Activated T-helper 1 cell treated with anti-CD3 and anti-CD28 coated beads, Interleukin-12 subunit alpha, Interleukin-12 subunit beta, Interleukin-2, Interleukin-4 antibody, amounts not matched to agents 30 ng/mL and 10 ng/mL and 1 ng/mL, durations not matched to agents 14 hours and 24 hours and 36 hours (primary cell): Measurements from ENCODE around the gene ATG5. TPM values are rescaled to one million over a fixed set of nuclear protein-coding genes. Genes with fewer than 3 reads are reported as not detected.

Experiments used
- DNase-seq: peaks from one replicate; pipeline ENCODE4 v3.0.0; 2021; ENCODE audit warnings: low spot score
- H3K27ac Mint-ChIP-seq: one replicate; pipeline ENCODE4 v1.8.0; 2021; ENCODE audit warnings: mild to moderate bottlenecking, mixed read lengths
- H3K27me3 Mint-ChIP-seq: one replicate; pipeline ENCODE4 v1.8.0; 2022; ENCODE audit warnings: mild to moderate bottlenecking, moderate library complexity, mixed read lengths; ENCODE audit not compliant: insufficient read depth
- H3K36me3 Mint-ChIP-seq: one replicate; pipeline ENCODE4 v1.8.0; 2021; ENCODE audit warnings: low read depth, mixed read lengths
- H3K4me1 Mint-ChIP-seq: one replicate; pipeline ENCODE4 v1.8.0; 2021; ENCODE audit warnings: low read depth, mixed read lengths
- H3K4me3 Mint-ChIP-seq: one replicate; pipeline ENCODE4 v1.8.0; 2021; ENCODE audit warnings: mild to moderate bottlenecking, moderate library complexity, mixed read lengths
- H3K9me3 Mint-ChIP-seq: one replicate; pipeline ENCODE4 v1.8.0; 2021; ENCODE audit warnings: mixed read lengths
- intact Hi-C: fragments of 100-400 bp; cut with micrococcal nuclease; formaldehyde crosslinking; loops from one replicate; pipeline ENCODE4 v1.15.1; 2024
- total RNA-seq: library from RNA; stranded (reverse); gene quantifications from 2 replicates; pipeline ENCODE4 v1.2.3, GENCODE V29; 2022

Gene ATG5
- total RNA-seq, 1 donor from 2014 or later: 36.7 TPM

- peaks cover 14% of the 10 kb centered on the region for H3K4me1 Mint-ChIP-seq
- intact Hi-C loops: loop anchor here (2.0 to 5.0 kb wide), 4 partner anchors 77 to 1213 kb away; no protein-coding TSS in a partner anchor
- no peaks in the 10 kb centered on the region for H3K9me3 Mint-ChIP-seq
- no peak overlapping the region for H3K4me3 Mint-ChIP-seq
- no peak for DNase-seq
- H3K27me3 Mint-ChIP-seq: no peaks in the 10 kb centered on the region
- no peak overlapping the region for H3K27ac Mint-ChIP-seq
- H3K36me3 Mint-ChIP-seq: peaks cover 8% of the 10 kb centered on the region
These were observed 25.4 kb downstream of the ATG5 start for GRCh38 chr6:106300020-106300780.

DNA sequence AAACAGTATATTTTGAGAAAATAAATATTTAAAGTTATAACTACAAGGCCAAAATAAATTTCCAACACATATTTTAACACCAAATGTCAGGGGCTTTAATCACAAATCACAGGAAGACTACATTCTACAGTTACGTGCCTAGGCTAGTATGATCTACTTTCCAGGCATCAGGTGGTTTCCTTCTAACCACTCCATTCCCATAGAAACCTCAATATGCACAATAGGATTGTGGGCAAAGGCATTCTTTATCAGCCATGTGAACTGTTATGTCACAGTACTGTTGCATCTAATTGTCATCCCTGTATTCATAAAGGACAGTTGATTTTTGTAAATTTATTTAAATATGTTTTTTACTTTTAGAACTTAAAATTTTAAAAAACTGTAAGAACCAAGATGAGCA is 32.4 kb downstream of the ATG5 start:
- intact Hi-C loops: no loop called here
- Mint-ChIP-seq H3K27me3 (no peaks in the 10 kb centered on the region), H3K36me3 (peaks cover 31% of the 10 kb centered on the region), H3K4me3 (no peak overlapping the region), H3K4me1 (peaks cover 6% of the 10 kb centered on the region), H3K27ac (no peak overlapping the region), H3K9me3 (peaks cover 7% of the 10 kb centered on the region)
- no peak for DNase-seq

GRCh38 chr6:106290954-106291353 is 34.6 kb downstream of the ATG5 start:
- intact Hi-C loops: no loop called here
- peaks cover 33% of the 10 kb centered on the region for H3K36me3 Mint-ChIP-seq
- H3K4me3 Mint-ChIP-seq: no peak overlapping the region

DNA sequence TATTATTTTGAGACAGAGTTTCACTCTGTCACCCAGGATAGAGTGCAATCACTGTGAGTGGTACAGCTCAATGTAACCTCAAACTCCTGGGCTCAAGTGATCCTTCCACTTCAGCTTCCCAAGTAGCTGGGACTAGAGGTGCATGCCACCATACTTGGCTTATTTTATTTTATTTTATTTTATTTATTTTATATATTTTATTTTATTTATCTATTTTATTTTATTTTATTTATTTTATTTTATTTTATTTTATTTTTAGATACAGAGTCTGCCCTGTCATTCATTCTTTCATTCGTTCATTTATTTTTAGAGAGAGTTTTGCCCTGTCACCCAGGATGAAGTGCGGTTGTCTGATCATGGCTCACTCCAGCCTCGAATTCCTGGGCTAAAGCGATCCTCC is 35.5 kb downstream of the ATG5 start:
- Mint-ChIP-seq H3K4me3 (no peak overlapping the region), H3K27ac (no peak overlapping the region), H3K9me3 (peaks cover 8% of the 10 kb centered on the region), H3K4me1 (peaks cover 6% of the 10 kb centered on the region), H3K36me3 (peaks cover 30% of the 10 kb centered on the region), H3K27me3 (no peaks in the 10 kb centered on the region)
- intact Hi-C loops: no loop called here
- DNase-seq: no peak

More at GRCh38 chr6:106290954-106291353, 34.6 kb downstream of the ATG5 start:
- H3K27ac Mint-ChIP-seq: no peak overlapping the region
- no peaks in the 10 kb centered on the region for H3K27me3 Mint-ChIP-seq
- H3K4me1 Mint-ChIP-seq: peaks cover 6% of the 10 kb centered on the region
- DNase-seq: no peak
- peaks cover 7% of the 10 kb centered on the region for H3K9me3 Mint-ChIP-seq

GRCh38 chr6:106287215-106287614 is 38.3 kb downstream of the ATG5 start:
- H3K27ac Mint-ChIP-seq: no peak overlapping the region
- intact Hi-C loops: no loop called here
- H3K27me3 Mint-ChIP-seq: no peaks in the 10 kb centered on the region
- peaks cover 10% of the 10 kb centered on the region for H3K4me1 Mint-ChIP-seq
- H3K36me3 Mint-ChIP-seq: peaks cover 22% of the 10 kb centered on the region
- DNase-seq: no peak
- no peak overlapping the region for H3K4me3 Mint-ChIP-seq
- peaks cover 11% of the 10 kb centered on the region for H3K9me3 Mint-ChIP-seq

DNA sequence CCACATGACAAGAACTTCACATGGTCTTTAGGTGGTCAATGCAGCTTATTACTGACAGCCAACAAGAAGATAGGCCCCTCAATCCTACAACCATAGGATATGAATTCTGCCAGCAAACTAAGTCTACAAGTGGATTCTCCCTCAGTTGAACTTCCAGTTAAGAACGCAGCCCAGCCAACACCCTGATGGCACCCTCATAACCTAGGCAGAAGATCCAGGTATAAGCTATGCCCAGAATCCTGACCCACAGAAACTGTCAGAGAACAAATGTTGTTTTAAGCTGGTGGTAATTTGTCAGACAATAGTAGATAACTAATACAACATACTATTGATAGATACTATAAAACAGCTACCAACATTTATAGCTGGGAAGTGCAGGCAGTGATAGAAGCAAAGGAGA is 38.8 kb downstream of the ATG5 start:
- intact Hi-C loops: no loop called here
- no peak overlapping the region for H3K27ac Mint-ChIP-seq
- no peaks in the 10 kb centered on the region for H3K27me3 Mint-ChIP-seq
- no peak overlapping the region for H3K4me3 Mint-ChIP-seq
- peaks cover 15% of the 10 kb centered on the region for H3K4me1 Mint-ChIP-seq
- H3K36me3 Mint-ChIP-seq: peaks cover 18% of the 10 kb centered on the region
- no peak for DNase-seq
- peaks cover 11% of the 10 kb centered on the region for H3K9me3 Mint-ChIP-seq

- intact Hi-C loops: no loop called here
- Mint-ChIP-seq H3K36me3 (peaks cover 18% of the 10 kb centered on the region), H3K4me3 (no peak overlapping the region)
These were observed 42.1 kb downstream of the ATG5 start for GRCh38 chr6:106283481-106283880.

GRCh38 chr6:106281661-106282060 is 43.9 kb downstream of the ATG5 start:
- DNase-seq: no peak
- intact Hi-C loops: no loop called here
- H3K4me3 Mint-ChIP-seq: peak overlapping the region; percentile 15
- peaks cover 4% of the 10 kb centered on the region for H3K9me3 Mint-ChIP-seq
- no peaks in the 10 kb centered on the region for H3K27me3 Mint-ChIP-seq
- H3K4me1 Mint-ChIP-seq: peaks cover 42% of the 10 kb centered on the region
- peak overlapping the region; percentile 66 for H3K27ac Mint-ChIP-seq
- H3K36me3 Mint-ChIP-seq: peaks cover 18% of the 10 kb centered on the region

More at GRCh38 chr6:106283481-106283880, 42.1 kb downstream of the ATG5 start:
- peaks cover 4% of the 10 kb centered on the region for H3K9me3 Mint-ChIP-seq
- no peak for DNase-seq
- peaks cover 36% of the 10 kb centered on the region for H3K4me1 Mint-ChIP-seq
- H3K27me3 Mint-ChIP-seq: no peaks in the 10 kb centered on the region
- no peak overlapping the region for H3K27ac Mint-ChIP-seq

DNA sequence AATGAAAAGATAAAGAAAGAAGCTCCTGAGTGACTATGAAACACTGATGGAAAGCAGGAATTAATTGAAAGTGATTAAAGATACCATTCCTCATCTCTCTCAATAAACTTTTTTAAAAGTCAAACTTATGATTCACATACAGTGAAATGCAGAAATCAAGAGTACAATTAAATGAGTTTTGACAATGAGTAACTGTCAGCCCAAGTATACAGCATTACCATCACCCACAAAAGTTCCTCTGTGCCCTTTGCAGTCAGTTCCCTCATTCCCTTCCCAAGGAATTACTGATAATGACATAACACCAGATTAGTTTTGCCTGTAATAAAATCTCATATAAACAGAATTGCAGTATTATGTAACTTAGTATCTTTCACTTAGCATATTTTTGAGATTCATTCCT is 44.5 kb downstream of the ATG5 start:
- Mint-ChIP-seq H3K4me1 (peaks cover 45% of the 10 kb centered on the region), H3K36me3 (peaks cover 21% of the 10 kb centered on the region), H3K9me3 (peaks cover 4% of the 10 kb centered on the region), H3K4me3 (no peak overlapping the region), H3K27ac (no peak overlapping the region), H3K27me3 (no peaks in the 10 kb centered on the region)
- no peak for DNase-seq
- intact Hi-C loops: no loop called here

- Mint-ChIP-seq H3K27me3 (no peaks in the 10 kb centered on the region), H3K9me3 (no peaks in the 10 kb centered on the region), H3K36me3 (peaks cover 21% of the 10 kb centered on the region), H3K4me3 (no peak overlapping the region), H3K4me1 (peaks cover 45% of the 10 kb centered on the region), H3K27ac (peak overlapping the region; percentile 65)
- intact Hi-C loops: loop anchor here (5.0 kb wide), 1 partner anchor 42 kb away; no protein-coding TSS in a partner anchor
- DNase-seq: no peak
These were observed 46.4 kb downstream of the ATG5 start for GRCh38 chr6:106279179-106279578.

DNA sequence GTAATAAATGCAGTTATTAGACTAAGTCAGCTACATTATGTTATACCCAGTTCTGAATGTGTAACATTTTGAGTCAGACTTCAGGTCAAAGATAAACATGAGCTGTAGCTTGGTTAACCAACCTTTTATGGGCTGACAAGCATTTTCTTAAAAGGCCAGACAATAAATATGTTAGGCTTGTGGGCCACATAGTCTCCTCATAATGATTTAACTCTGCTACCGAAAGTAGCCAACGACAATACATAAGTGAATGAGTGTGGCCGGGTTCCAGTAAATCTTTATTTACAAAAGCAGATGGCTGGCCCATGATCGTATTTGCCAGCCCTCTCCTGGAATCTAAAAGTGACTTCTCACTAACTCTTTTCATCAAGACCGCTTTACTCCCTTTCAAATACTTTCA is 49.9 kb downstream of the ATG5 start:
- peaks cover 21% of the 10 kb centered on the region for H3K36me3 Mint-ChIP-seq
- H3K27ac Mint-ChIP-seq: no peak overlapping the region
- intact Hi-C loops: loop anchor here (5.0 kb wide), 1 partner anchor 38 kb away; no protein-coding TSS in a partner anchor
- no peak overlapping the region for H3K4me3 Mint-ChIP-seq
- DNase-seq: no peak
- H3K4me1 Mint-ChIP-seq: peaks cover 26% of the 10 kb centered on the region
- H3K9me3 Mint-ChIP-seq: no peaks in the 10 kb centered on the region
- H3K27me3 Mint-ChIP-seq: no peaks in the 10 kb centered on the region

- H3K27ac Mint-ChIP-seq: no peak overlapping the region
- intact Hi-C loops: no loop called here
- DNase-seq: no peak
- H3K36me3 Mint-ChIP-seq: peaks cover 13% of the 10 kb centered on the region
- no peaks in the 10 kb centered on the region for H3K27me3 Mint-ChIP-seq
- peaks cover 9% of the 10 kb centered on the region for H3K4me1 Mint-ChIP-seq
- peaks cover 7% of the 10 kb centered on the region for H3K9me3 Mint-ChIP-seq
- H3K4me3 Mint-ChIP-seq: no peak overlapping the region
These were observed 52.5 kb downstream of the ATG5 start for GRCh38 chr6:106273087-106273486.

DNA sequence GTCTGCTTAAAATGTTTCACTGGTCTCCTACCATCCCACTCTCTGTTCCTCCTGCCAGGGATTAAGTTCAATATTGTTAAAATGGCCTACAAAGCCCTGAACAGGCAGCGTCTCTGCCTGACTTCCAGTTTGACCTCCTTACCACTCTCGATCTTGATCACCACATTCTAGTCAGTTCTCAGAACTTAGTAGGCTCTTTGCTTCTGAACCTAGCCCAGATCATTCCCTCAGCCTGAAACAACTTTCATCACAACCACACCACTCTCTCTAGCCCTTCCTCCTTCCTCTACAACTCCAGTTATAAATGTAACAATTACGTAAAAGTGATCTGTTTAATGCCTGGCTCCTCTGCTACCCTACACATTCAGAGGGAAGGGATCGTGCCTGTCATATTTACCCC is 53.3 kb downstream of the ATG5 start:
- intact Hi-C loops: no loop called here
- Mint-ChIP-seq H3K4me1 (peaks cover 13% of the 10 kb centered on the region), H3K9me3 (peaks cover 15% of the 10 kb centered on the region), H3K27ac (no peak overlapping the region), H3K27me3 (no peaks in the 10 kb centered on the region), H3K4me3 (no peak overlapping the region), H3K36me3 (peaks cover 17% of the 10 kb centered on the region)
- no peak for DNase-seq
